HUES6 (cell line): ENCODE results near the gene RET.
A peak's percentile ranks its signal among the peaks of the same experiment; 100 is the strongest.

Source experiments
- H3K27ac ChIP-seq: 2 replicates; pipeline ENCODE4 v1.7.0; 2013; ENCODE audit warnings: low read depth, mild to moderate bottlenecking, low read length, inconsistent platforms
- H3K27me3 ChIP-seq: 2 replicates; pipeline ENCODE4 v1.6.1; 2013; ENCODE audit warnings: low read length; ENCODE audit not compliant: control insufficient read depth, insufficient read depth
- H3K36me3 ChIP-seq: 2 replicates; pipeline ENCODE4 v1.6.1; 2013; ENCODE audit warnings: low read length; ENCODE audit not compliant: control insufficient read depth, insufficient read depth
- H3K4me1 ChIP-seq: 2 replicates; pipeline ENCODE4 v1.6.1; 2013; ENCODE audit warnings: low read length; ENCODE audit not compliant: control insufficient read depth, insufficient read depth
- H3K4me3 ChIP-seq: 2 replicates; pipeline ENCODE4 v1.5.1; 2013; ENCODE audit warnings: low read depth, low read length
- H3K9ac ChIP-seq: one replicate; pipeline ENCODE4 v1.6.1; 2013; ENCODE audit warnings: mild to moderate bottlenecking, low read length
- H3K9me3 ChIP-seq: 2 replicates; pipeline ENCODE4 v1.6.1; 2013; ENCODE audit warnings: low read depth, low read length; ENCODE audit not compliant: control insufficient read depth, insufficient read depth

The RET gene

GRCh38 chr10:43073191-43073590, 3.7 kb upstream of the RET start:
- H3K36me3 ChIP-seq: no peaks in the 10 kb centered on the region
- H3K9me3 ChIP-seq: no peaks in the 10 kb centered on the region
- H3K27ac ChIP-seq: no peak overlapping the region
- H3K9ac ChIP-seq: no peak overlapping the region
- no peak overlapping the region for H3K4me3 ChIP-seq
- H3K4me1 ChIP-seq: peaks cover 14% of the 10 kb centered on the region; the same call in 1 of the 2 replicates
- H3K27me3 ChIP-seq: peaks cover 45% of the 10 kb centered on the region

- peaks cover 50% of the 10 kb centered on the region for H3K27me3 ChIP-seq
Observed at GRCh38 chr10:43073721-43074120, 3.1 kb upstream of the RET start.

GRCh38 chr10:43074409-43074808, 2.5 kb upstream of the RET start:
- H3K36me3 ChIP-seq: no peaks in the 10 kb centered on the region
- H3K4me3 ChIP-seq: no peak overlapping the region
- H3K9me3 ChIP-seq: no peaks in the 10 kb centered on the region
- no peak overlapping the region for H3K9ac ChIP-seq
- H3K4me1 ChIP-seq: peaks cover 20% of the 10 kb centered on the region; the same call in 1 of the 2 replicates
- peaks cover 56% of the 10 kb centered on the region for H3K27me3 ChIP-seq
- no peak overlapping the region for H3K27ac ChIP-seq

More at GRCh38 chr10:43073721-43074120, 3.1 kb upstream of the RET start:
- Histone ChIP-seq H3K27ac (no peak overlapping the region), H3K4me3 (no peak overlapping the region), H3K4me1 (peaks cover 19% of the 10 kb centered on the region; the same call in 1 of the 2 replicates), H3K9ac (no peak overlapping the region), H3K9me3 (no peaks in the 10 kb centered on the region), H3K36me3 (no peaks in the 10 kb centered on the region)

- Histone ChIP-seq H3K4me3 (no peak overlapping the region), H3K9ac (no peak overlapping the region), H3K27me3 (peaks cover 60% of the 10 kb centered on the region), H3K36me3 (no peaks in the 10 kb centered on the region), H3K4me1 (peaks cover 20% of the 10 kb centered on the region; the same call in 1 of the 2 replicates), H3K27ac (no peak overlapping the region), H3K9me3 (no peaks in the 10 kb centered on the region)
Observed at GRCh38 chr10:43074827-43075611, 1.9 kb upstream of the RET start.

- H3K9me3 ChIP-seq: no peaks in the 10 kb centered on the region
- H3K9ac ChIP-seq: no peak overlapping the region
- no peaks in the 10 kb centered on the region for H3K36me3 ChIP-seq
Observed at GRCh38 chr10:43075612-43076003, 1.3 kb upstream of the RET start.

GRCh38 chr10:43076311-43076875, 476 bp upstream of the RET start:
- Histone ChIP-seq H3K4me1 (peaks cover 20% of the 10 kb centered on the region; the same call in 1 of the 2 replicates), H3K27me3 (peaks cover 57% of the 10 kb centered on the region), H3K4me3 (peak overlapping the region; percentile 87), H3K27ac (no peak overlapping the region), H3K9me3 (no peaks in the 10 kb centered on the region), H3K36me3 (no peaks in the 10 kb centered on the region), H3K9ac (no peak overlapping the region)

More at GRCh38 chr10:43075612-43076003, 1.3 kb upstream of the RET start:
- Histone ChIP-seq H3K4me1 (peaks cover 20% of the 10 kb centered on the region; the same call in 1 of the 2 replicates), H3K27ac (no peak overlapping the region), H3K4me3 (no peak overlapping the region), H3K27me3 (peaks cover 60% of the 10 kb centered on the region)

GRCh38 chr10:43077421-43078171, 727 bp downstream of the RET start:
- Histone ChIP-seq H3K9ac (peak overlapping the region; percentile 82), H3K4me3 (peak overlapping the region; percentile 68), H3K36me3 (no peaks in the 10 kb centered on the region), H3K27me3 (peaks cover 57% of the 10 kb centered on the region), H3K9me3 (no peaks in the 10 kb centered on the region), H3K4me1 (peaks cover 20% of the 10 kb centered on the region; the same call in 1 of the 2 replicates), H3K27ac (no peak overlapping the region)

- H3K36me3 ChIP-seq: no peaks in the 10 kb centered on the region
- H3K9me3 ChIP-seq: no peaks in the 10 kb centered on the region
- peaks cover 20% of the 10 kb centered on the region; the same call in 1 of the 2 replicates for H3K4me1 ChIP-seq
- peak overlapping the region; percentile 68 for H3K4me3 ChIP-seq
- peak overlapping the region; percentile 82 for H3K9ac ChIP-seq
- H3K27ac ChIP-seq: no peak overlapping the region
- peaks cover 55% of the 10 kb centered on the region for H3K27me3 ChIP-seq
Observed at GRCh38 chr10:43078175-43078985, 1.5 kb downstream of the RET start.

GRCh38 chr10:43078986-43079273, 2.1 kb downstream of the RET start:
- Histone ChIP-seq H3K36me3 (no peaks in the 10 kb centered on the region), H3K4me1 (peaks cover 20% of the 10 kb centered on the region; the same call in 1 of the 2 replicates), H3K4me3 (peak overlapping the region; percentile 68; the same call in 1 of the 2 replicates), H3K9me3 (no peaks in the 10 kb centered on the region), H3K9ac (no peak overlapping the region), H3K27ac (no peak overlapping the region), H3K27me3 (peaks cover 50% of the 10 kb centered on the region)

- Histone ChIP-seq H3K4me3 (no peak overlapping the region), H3K4me1 (peaks cover 20% of the 10 kb centered on the region; the same call in 1 of the 2 replicates), H3K27ac (no peak overlapping the region), H3K36me3 (peaks cover 3% of the 10 kb centered on the region; the same call in 1 of the 2 replicates), H3K9ac (no peak overlapping the region), H3K27me3 (peaks cover 47% of the 10 kb centered on the region), H3K9me3 (no peaks in the 10 kb centered on the region)
Observed at GRCh38 chr10:43079856-43080255, 3.0 kb downstream of the RET start.
